Measurements from ENCODE around the gene MCRIP2.
"Not testable (repeated sequence)": the region's sequence is repeated elsewhere in the genome, so short reads cannot be mapped to it uniquely, and the experiment has no call there.

The MCRIP2 gene, protein sequence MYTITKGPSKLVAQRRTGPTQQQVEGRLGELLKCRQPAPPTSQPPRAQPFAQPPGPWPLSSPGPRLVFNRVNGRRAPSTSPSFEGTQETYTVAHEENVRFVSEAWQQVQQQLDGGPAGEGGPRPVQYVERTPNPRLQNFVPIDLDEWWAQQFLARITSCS

DNA sequence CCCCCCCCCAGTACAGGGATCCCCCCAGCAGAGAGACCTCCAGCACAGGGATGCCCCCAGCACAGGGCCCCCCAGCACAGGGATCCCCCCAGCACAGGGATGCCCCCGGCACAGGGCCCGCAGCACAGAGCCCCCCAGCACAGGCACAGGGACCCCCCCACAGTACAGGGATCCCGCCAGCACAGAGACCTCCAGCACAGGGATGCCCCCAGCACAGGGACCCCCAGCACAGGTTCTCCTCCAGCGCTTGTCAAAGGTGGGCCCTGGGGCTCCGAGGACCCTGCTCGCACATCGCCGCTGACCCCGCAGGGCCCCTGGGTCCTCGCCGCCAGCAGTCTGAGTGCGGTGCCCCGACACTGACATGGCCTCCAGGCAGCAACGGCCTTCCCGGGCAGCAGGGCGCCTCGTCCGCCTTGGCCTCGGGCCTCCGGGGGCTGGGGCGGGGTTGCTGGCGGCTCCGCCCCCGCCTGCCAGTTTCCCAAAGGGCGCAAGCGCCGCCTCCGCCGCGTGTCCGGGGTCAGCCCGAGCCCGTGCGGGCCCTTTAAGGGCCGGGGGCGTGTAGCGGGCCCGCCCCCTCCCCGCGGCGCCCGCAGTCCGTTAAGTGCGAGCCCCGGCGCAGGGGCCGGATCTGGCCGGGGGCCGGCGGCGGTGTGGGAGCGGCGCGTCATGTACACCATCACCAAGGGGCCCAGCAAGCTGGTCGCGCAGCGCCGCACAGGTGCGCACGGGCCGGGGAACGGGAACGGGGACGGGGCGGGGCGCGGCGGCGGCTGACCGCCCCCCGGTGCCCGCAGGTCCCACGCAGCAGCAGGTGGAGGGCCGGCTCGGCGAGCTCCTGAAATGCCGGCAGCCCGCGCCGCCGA, at the start of gene MCRIP2:
TSS of gene MCRIP2 (plus strand) at position 503 of the 863 bp plus-strand sequence. CDS start at position 667, 164 bp downstream.
- peak; percentile 57 for DNase-seq

DNA sequence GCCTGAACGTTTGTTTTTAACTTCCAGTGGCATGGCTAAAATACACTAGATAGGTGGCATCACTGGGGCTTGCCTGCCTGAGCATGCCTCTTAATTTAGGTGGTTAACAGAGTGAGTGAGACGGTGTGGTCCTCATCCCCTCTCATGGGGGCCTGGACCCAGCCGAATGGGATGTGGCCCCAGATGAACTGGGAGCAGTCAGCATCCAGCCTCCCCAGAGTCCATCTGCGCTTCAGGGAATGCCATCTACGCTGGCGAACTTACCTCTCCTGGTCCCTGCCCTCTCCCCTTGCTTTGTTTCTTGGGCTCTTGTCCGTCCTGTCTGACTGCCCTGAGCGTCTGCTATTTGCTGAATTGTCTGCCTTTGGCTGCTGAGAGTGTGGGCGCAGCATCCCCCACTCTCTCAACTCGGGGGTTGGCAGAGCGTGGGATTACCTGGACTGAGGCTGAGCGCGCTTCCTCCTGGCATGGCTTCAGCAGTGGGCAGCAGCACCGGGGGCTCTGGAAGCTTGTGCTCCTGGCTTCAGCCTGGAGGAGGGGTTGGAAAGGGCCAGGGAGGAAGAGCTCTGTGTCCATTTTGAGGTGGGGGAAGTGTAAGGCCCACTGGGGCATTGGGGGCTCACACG, 49.6 kb upstream of the MCRIP2 start:
- DNase-seq = no peak

DNA sequence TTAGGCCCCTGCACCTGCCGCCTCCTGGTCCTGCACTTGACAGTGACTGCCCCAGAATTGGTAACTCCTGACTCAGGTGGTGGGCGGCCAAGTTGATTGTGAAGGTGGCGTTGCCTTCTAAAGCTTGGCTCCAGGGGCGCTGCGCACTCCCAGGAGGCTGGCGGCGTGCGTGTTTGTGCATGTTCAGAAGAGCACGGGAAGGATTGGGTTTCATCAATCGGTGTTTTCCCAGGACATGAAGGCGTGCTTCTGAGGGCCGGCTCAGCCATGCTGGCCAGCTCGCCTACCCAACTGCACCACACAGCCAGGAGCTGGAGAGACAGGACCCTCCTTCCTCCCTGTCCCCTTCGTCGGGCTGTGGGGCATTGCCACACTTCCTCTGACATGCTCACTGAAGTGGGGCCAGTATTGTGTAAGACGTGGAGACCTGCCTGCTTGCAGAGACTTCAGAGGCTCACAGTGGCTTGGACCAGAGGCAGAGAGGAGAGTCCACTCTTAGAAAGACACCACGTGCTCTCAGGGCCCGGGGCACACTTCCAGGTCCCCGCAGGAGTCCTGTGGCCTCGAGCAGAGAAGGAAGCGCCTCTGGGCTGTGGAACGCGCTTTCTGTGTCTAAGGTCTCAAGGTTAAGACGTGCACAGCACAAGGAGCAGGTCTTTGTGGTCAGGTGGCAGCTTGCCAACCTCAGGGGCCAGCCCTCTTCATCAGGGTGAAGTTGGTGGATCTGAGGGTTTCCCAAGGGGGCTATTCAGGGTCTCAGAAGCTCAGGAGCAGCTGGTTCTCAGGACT, 48.9 kb upstream of the MCRIP2 start:
- DNase-seq = no peak

DNA sequence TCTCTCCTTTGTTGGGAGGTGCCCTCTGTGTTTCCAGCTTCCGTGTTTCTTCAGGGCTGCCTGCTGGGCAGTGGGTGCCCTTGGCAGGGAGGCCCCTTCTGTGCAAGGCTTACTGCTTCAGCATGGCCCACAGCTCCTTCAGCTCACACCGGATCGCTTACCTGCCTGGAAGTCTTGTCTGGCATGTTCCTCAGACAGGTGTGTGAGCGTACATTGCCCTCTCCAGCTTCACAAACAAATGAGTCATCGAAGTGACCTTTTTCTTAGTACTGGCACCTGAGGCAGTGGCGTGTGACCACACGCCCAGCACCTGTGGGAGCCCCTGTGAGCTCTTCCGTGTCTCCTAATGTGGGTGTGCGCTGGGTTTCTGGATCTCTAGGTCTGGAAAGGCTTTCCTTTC, 48.2 kb upstream of the MCRIP2 start:
- DNase-seq = no peak

DNA sequence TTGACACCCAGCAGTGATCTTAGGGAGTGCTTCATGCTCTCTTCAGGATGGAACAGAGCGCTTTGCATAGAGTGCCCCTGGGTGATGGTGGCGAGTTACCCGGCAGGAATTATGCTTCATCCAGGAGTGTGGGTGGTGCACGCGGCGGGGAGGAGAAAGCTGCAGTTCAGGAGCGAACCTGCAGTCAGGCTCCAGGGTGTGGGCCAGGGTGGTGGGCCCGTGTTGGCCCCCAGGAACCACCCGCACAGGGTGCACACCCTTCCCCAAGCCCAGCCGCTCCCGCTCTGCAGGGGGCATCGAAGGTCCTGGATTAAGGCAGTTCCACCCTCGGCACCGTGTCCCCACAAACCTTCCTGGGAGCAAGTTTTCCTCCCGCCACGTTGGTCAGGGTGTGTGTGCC, 47.8 kb upstream of the MCRIP2 start:
- DNase-seq = no peak

DNA sequence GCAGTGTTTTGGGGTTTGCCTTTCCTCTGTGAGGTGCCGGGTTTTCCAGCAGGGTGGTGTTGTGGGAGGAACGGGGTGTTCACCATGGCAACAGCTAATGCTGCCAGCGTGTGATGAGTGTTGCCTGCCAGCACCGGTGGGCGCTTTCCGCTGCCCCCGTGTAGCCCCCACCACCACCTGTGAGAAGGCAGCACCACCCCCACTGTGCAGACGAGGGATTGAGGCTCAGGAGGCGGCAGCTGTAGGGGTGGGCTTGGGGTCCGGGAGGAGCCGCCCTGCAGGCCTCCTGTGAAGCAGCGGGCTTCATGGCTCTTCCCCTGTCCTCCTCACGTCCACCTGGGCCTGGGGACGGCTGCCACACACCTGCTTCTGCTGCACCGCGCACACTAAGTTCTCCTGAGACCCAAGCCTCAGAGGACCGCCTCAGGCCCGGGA, 46.5 kb upstream of the MCRIP2 start:
- DNase-seq = no peak

DNA sequence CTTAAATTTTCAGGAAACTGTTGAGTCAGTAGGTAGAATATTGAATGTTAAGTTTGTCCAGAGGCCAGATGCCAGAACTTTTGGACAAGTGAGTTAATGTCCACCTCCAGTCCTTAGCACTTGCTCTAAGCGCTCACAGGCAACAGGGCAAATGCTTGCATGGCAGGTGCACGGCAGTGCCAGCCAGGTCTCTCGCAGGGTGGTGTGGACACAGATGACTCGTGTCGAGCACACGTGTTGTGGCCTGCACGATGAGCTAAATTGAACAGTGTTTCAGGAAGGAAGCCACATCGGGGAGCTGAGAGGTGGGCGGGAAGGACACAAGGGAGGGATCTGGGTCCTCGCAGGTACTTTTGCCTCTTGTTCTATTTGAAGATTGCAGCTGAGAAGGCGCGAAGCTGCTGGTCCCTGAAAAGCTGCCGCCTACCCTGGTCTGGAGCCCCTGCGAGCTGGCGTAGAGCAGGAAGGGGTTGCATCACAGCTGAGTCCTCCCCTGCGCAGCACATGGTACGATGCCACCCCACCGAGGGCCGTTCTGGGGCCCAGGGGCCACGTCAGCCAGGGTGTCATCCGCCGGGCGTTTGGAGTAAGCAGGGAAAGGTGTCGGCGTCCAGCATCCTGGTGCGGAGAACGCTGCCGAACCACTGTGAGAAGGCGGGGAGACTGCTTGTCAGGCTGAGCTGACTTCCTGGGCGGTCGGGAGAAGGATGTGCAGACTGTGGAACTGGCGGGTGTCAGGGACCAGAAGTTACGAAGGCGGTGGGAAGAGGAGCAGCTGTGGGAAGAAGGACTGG, 45.5 kb upstream of the MCRIP2 start:
- no peak for DNase-seq

DNA sequence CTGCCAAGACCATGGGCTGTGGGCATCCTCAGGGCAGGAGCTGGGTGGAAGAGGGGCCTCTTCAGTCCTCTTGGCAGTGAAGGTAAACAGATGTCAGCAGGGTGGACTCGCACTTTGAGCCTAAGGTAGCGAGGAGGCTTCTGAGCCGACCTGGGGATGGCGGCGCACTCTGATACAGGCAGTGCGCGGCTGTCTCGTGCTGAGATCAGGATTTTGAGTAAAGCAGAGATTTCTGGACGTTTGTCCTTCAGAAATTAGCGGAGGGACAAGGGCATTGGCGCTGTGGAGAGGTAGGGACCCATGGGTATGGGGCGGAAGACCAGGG, 44.9 kb upstream of the MCRIP2 start:
- no peak for DNase-seq

DNA sequence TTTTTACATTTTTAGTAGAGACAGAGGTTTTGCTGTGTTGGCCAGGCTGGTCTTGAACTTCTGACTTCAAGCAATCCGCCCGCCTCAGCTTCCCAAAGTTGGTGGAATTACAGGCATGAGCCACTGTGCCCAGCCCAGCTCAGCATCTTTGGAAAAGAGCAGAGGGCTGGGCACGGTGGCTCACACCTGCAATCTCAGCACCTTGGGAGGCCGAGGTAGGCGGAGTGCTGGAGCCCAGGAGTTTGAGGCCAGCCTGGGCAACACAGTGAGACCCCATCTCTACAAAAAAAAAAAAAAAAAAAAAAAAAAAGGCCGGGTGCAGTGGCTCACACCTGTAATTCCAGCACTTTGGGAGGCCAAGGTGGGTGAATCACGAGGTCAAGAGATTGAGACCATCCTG, 44.0 kb upstream of the MCRIP2 start:
- DNase-seq = not testable (repeated sequence)

DNA sequence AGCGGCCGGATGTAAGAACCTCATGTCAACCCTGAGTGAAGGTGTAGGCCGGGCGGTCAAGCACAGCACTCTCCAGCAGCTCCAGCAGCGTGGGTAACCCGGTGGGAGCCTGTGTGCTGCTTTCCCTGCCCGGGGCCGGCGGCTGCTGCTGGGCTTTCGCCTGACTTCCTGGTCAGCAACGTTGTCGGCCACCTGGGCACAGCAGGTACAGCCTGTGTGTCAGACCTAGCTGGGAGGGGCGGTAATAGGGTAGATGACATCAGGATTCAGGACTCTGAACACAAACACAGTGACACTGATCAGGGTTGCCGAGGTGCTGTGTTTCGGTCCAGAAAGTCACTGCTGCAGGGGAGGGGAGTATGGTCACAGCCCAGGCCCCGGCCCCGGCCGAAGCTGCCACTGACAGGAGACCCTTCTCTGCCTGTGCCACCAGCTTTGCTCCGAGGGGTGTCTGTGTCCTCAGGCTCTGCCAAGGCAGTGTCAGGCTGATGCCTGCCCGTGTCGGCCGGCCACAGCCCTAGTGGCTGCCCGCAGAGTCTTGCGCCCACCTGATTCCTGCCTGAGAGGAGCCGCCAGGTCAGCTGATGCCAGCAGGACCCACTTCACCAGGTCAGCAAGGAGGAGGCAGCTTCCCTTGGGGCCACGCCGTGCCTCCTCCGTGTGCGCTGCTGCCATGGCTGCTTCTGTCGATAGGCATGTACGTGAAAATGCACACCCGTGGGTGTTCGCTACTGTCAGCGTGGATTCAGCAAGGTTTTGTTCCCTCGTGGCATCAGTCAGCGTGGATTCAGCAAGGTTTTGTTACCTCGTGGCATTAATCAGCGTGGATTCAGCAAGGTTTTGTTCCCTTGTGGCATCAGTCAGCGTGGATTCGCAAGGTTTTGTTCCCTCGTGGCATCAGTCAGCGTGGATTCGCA, 42.5 kb upstream of the MCRIP2 start:
- DNase-seq = no peak

DNA sequence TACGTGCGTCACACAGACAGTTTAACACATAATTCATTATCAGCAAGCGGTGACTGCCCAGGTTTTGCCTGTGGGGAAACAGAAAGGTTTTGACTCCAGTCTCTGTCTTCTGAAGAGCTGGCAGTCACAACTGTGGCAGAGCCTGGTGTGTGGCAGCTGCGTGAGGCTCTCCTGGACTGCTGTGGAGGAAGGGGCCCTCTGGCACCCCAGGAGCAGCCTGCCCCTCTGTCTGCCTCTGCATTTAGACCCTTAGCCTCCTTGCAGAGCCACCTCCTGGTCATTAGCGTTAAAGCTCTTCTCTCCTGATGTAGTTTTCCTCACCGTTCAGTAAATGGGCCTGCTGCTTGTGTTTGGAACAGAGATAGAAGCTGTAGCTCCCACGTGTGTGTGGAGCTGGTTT, 40.8 kb upstream of the MCRIP2 start:
- DNase-seq = no peak

DNA sequence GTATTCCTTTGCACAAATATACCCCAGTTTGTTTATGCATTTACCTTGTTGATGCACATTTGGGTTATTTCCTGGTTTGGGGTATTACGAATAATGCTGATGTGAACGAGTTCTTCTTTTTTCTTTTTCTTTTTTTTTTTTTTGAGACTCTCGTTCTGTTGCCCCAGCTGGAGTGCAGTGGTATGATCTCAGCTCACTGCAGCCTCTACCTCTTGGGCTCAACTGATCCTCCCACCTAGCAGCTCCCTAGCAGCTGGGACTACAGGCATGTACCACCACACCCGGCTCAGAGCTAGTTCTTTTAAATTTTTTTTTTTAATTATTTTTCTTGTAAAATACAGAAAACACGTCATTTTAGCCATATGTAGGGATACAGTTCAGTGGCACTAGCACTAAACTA, 37.7 kb upstream of the MCRIP2 start:
- no peak for DNase-seq

DNA sequence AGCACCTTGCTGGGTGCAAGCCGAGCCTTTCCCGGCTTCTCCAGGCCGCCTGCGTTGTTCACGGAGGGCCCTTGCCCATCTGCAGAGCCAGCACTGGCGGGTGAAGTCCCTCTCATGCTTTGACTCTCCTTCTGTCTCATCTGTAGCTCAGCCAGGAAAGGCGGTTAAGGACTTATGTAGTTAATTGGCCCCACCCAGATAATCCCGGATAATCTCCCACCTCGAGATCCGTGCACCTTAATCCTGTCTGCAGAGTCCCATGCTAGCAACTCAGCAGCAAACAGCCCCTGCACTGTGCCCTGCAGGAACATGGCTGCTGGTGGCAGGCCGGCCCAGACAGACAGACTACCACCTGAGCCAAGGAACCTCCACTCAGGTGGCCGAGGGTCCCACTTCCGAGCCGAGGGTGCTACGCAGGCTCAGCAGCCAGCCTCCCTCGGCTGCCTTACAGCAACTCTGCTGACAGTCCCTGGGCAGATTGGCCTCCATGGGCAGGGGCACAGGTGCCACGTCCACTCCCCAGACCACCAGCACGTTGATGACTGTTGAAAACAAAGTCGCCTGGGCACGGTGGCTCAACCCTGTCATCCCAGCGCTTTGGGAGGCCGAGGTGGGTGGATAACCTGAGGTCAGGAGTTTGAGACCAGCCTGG, 34.8 kb upstream of the MCRIP2 start:
- DNase-seq = no peak

DNA sequence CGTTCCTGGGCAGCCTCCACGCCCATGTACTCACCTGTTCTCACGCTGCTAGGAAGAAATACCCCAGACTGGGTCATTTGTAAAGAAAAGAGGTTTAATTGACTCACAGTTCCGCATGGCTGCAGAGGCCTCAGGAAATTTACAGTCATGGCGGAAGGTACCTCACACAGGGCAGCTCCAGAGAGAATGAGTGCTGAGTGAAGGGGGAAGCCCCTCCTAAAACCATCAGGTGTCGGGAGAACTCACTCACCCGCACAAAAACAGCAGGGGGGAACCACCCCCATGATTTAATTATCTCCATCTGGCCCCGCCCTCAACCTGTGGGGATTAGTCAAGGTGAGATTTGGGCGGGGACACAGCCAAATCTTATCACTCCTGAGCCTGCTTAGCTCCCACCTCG, 33.6 kb upstream of the MCRIP2 start:
- no peak for DNase-seq

DNA sequence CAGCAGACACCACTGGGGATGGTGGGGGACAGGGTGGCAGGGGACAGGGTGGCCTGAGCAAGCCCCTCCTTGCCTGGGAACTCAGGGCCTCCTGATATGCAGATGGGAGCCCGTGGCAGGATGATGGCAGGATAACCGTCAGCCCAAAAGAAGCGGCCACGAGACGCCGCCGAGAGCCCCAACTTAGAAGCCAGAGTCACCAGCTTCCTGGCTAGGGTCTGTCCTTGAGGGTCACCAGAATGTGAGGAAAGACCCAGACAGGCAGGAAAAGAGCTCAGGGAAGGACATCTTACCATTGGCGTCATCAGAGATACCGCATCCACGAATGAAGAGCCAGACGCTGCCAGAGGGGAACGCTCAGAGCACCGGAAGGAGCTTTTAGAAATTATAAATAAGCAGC, 32.3 kb upstream of the MCRIP2 start:
- no peak for DNase-seq

DNA sequence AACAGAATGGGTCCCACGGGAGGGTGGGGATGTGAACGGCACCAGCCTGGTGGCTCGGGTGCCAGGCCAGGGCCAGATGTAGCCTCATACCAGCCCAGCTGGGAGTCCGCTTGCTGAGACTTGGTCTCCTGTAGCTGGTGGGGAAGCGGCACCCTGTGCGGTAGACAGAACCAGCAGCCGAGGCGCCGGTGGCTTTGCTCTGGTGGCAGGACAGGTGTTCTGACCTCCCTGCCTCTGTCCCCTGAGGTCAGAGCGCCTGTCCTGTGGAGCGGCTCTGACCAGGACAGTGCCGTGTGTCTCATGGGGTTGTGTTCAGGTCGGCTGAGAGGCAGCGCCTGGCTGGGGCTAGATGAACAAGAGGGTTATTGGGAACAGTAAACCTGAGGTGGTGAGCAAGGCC, 31.6 kb upstream of the MCRIP2 start:
- no peak for DNase-seq

DNA sequence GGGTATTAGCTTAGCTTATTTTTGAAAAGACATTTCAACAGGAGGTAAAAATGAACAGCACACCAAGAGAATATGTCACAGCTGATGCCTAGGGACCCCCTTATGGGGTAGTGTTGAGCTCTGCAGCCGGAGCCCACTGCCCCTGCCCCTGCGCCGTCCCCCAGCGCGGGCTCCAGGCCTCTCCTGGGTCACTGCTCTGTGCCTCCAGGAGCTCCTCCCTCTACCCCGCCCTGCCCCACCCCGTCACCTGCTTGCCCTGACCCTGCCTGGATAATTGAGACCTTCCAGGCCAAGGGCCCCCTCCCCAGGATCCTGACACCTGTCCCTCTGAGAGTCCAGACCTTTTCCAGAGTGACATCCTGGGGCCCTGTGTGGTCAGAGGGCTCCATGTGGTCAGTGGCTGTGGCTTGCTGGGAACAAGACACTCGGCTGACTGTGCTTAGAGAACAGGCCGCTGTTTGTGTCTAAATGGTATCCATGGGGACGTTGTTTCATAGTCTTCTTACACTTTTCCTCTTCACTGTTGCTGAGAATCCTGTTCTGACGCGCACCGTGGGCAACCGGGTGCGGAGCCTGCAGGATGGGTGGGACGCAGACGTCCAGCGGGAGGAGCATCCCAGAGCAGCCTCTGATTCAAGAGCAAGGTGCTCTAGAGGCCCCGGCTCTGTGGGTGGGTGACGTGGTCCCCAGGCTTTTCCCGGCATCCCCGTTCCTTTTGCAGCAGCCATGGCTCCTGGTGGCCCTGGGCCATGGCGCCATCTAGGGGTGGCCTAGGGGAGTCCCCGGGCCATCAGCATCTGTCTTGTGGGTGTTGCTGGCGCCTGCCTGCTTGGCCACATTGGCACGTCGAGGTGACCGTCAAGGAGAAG, 30.9 kb upstream of the MCRIP2 start:
- DNase-seq = no peak

DNA sequence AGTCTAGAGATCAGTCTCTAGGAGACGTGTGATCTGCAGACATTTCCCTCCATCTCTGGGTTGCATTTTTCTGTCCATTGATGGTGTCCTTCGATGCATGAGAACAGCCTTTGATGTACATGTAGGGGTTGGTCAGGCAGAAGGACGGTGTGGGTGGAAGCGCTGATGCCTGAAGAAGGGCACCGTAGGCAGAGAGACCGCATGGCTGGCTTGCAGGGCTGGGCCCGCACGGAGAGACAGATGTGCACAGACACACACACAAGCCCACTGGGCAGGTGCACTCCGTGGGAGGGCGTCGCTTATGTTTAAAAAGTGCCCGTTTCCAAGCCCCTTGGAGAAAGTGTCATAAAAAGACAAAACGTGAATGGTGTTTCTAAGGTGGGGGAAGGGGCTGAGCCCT, 26.5 kb upstream of the MCRIP2 start:
- DNase-seq = no peak

DNA sequence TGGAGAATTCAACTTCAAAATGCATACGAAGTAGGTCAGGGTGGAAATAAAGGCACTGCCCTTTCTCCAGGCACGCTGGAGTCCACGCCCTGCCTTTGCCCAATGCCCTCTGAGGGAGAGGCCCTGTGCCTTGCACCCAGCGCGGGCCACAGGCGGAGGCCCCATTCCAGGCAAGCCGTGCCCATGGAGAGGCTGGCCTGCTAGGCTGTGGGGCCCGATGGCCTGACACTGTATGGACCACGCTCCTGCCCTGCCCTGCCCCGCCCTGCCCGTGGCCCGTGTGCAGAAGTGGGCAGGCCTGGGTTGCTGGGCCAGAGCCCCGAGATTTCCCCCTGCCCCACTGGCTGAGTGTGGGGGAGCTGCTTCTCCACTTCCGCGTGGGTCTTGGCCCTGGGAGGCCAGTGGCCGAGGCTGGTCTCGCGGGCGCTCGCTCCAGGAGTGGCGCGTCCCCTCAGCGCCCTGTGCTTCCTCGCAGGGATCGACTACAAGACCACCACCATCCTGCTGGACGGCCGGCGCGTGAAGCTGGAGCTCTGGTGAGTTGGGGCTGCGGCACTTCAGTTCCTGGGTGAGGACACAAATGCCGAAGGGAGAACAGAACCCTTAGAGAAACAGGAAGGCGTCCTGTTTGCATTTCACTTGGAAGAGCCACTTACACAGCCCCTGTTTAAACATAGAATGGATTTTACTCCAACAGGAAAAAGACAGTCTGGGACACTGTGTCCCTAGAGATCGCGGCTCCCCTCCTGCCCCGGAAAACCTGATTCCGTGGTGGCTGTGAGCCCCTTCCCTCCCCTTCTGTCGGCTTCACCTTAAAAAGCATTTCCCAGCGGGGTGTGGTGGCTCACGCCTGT, 24.7 kb upstream of the MCRIP2 start:
- DNase-seq = no peak
